IMR-90 (cell line): ENCODE results near the gene ANKFN1. TPM values are rescaled to one million over a fixed set of nuclear protein-coding genes. Genes with fewer than 3 reads are reported as not detected.

Experiments used
- ATAC-seq: fragments of 200-7000 bp; cut with Tn5 transposase; 2 replicates; pipeline ENCODE4 v1.9.1; 2020; ENCODE audit warnings: low read depth, mild to moderate bottlenecking, moderate library complexity
- BruUV-seq: library from RNA; stranded (reverse); fragments of 400-500 nt; replicated peaks from 2 replicates; lab custom pipeline; 2021; lab: Mats Ljungman, UMichigan
- CTCF ChIA-PET: fragments of 300-600 bp; formaldehyde crosslinking; extraction: SDS; loops from one replicate; lab custom pipeline; 2021; ENCODE audit warnings: antibody characterized with exemption; lab: Yijun Ruan, JAX
- POLR2A ChIA-PET: fragments of 300-600 bp; sonication (Branson Sonifier 250); formaldehyde crosslinking; loops from one replicate; lab custom pipeline; 2022; ENCODE audit warnings: antibody characterized with exemption; ENCODE audit not compliant: unreplicated experiment; lab: Charles Lee
- DNase-seq: peaks from one replicate; pipeline ENCODE4 v3.0.0; 2013
- H2AFZ ChIP-seq: replicated peaks from 2 replicates; pipeline ENCODE3; 2013; ENCODE audit warnings: low read length, mild to moderate bottlenecking; ENCODE audit not compliant: poor library complexity
- H2AK5ac ChIP-seq: 2 replicates; pipeline ENCODE4 v1.6.1; 2013; ENCODE audit warnings: low read depth, low read length, inconsistent platforms
- H2AK9ac ChIP-seq: replicated peaks from 2 replicates; pipeline ENCODE3; 2013; ENCODE audit warnings: mild to moderate bottlenecking, low read depth, low read length, moderate library complexity; ENCODE audit not compliant: poor library complexity
- H2BK120ac ChIP-seq: 2 replicates; pipeline ENCODE4 v1.6.1; 2013; ENCODE audit warnings: low read depth, low read length, inconsistent platforms
- H2BK15ac ChIP-seq: 3 replicates; pipeline ENCODE4 v1.6.1; 2013; ENCODE audit warnings: low read depth, low read length, inconsistent platforms
- H2BK20ac ChIP-seq: 2 replicates; pipeline ENCODE4 v1.6.1; 2013; ENCODE audit warnings: low read depth, mild to moderate bottlenecking, inconsistent platforms, low read length, moderate library complexity
- H2BK5ac ChIP-seq: 2 replicates; pipeline ENCODE4 v1.6.1; 2013; ENCODE audit warnings: mild to moderate bottlenecking, low read depth, low read length, inconsistent platforms; ENCODE audit not compliant: poor library complexity, severe bottlenecking
- H3K14ac ChIP-seq: replicated peaks from 2 replicates; pipeline ENCODE4 v1.6.1; 2013; ENCODE audit warnings: low read depth, low read length, inconsistent platforms
- H3K18ac ChIP-seq: 2 replicates; pipeline ENCODE4 v1.6.1; 2013; ENCODE audit warnings: low read depth, low read length, control low read depth
- H3K23ac ChIP-seq: 2 replicates; pipeline ENCODE4 v1.6.1; 2013; ENCODE audit warnings: low read depth, low read length, inconsistent platforms
- H3K27ac ChIP-seq: 2 replicates; pipeline ENCODE4 v1.5.1; 2013; ENCODE audit warnings: mild to moderate bottlenecking, control low read depth, low read length; ENCODE audit not compliant: insufficient read depth
- H3K27me3 ChIP-seq: 2 replicates; pipeline ENCODE4 v1.6.1; 2013; ENCODE audit warnings: low read length; ENCODE audit not compliant: control insufficient read depth, insufficient read depth
- H3K36me3 ChIP-seq: 2 replicates; pipeline ENCODE4 v1.6.1; 2013; ENCODE audit warnings: low read length, mixed read lengths; ENCODE audit not compliant: control insufficient read depth, insufficient read depth
- H3K4ac ChIP-seq: 2 replicates; pipeline ENCODE4 v1.6.1; 2013; ENCODE audit warnings: low read depth, low read length, inconsistent platforms
- H3K4me1 ChIP-seq: 2 replicates; pipeline ENCODE4 v1.6.1; 2013; ENCODE audit warnings: low read length, mixed read lengths; ENCODE audit not compliant: control insufficient read depth, insufficient read depth
- H3K4me2 ChIP-seq: 2 replicates; pipeline ENCODE4 v1.6.1; 2013; ENCODE audit warnings: low read depth, mild to moderate bottlenecking, control low read depth, low read length, moderate library complexity
- H3K4me3 ChIP-seq: 2 replicates; pipeline ENCODE4 v1.5.1; 2013; ENCODE audit warnings: low read depth, mild to moderate bottlenecking, control low read depth, low read length, moderate library complexity; ENCODE audit not compliant: insufficient read depth
- H3K56ac ChIP-seq: 2 replicates; pipeline ENCODE4 v1.6.1; 2013; ENCODE audit warnings: low read length, inconsistent platforms; ENCODE audit not compliant: insufficient read depth; ENCODE audit errors: extremely low read depth
- H3K79me1 ChIP-seq, 2 experiments: 2 replicates each; pipeline ENCODE4 v1.6.1; 2013; ENCODE audit warnings: low read length in 2 of 2, inconsistent platforms in 1 of 2, low read depth in 1 of 2
- H3K9ac ChIP-seq: 2 replicates; pipeline ENCODE4 v1.6.1; 2013; ENCODE audit warnings: low read depth, low read length, control low read depth
- H3K9me1 ChIP-seq: 2 replicates; pipeline ENCODE4 v1.6.1; 2013; ENCODE audit warnings: low read length, inconsistent platforms; ENCODE audit not compliant: insufficient read depth
- H3K9me3 ChIP-seq: 2 replicates; pipeline ENCODE4 v1.6.1; 2013; ENCODE audit warnings: low read length; ENCODE audit not compliant: control insufficient read depth, insufficient read depth
- H4K20me1 ChIP-seq: 2 replicates; pipeline ENCODE4 v1.6.1; 2013; ENCODE audit warnings: low read length, inconsistent platforms; ENCODE audit not compliant: insufficient read depth
- H4K5ac ChIP-seq: 2 replicates; pipeline ENCODE4 v1.6.1; 2013; ENCODE audit warnings: mild to moderate bottlenecking, low read depth, low read length, control low read depth
- H4K8ac ChIP-seq, 2 experiments: 2 replicates each; pipeline ENCODE4 v1.6.1; 2013; ENCODE audit warnings: low read depth in 2 of 2, low read length in 2 of 2, control low read depth in 1 of 2, inconsistent platforms in 1 of 2
- H4K91ac ChIP-seq: 2 replicates; pipeline ENCODE4 v1.6.1; 2013; ENCODE audit warnings: low read depth, low read length, inconsistent platforms; ENCODE audit not compliant: insufficient read depth
- BHLHE40 ChIP-seq: fragments of 150-350 bp; IDR thresholded peaks from 2 replicates; pipeline ENCODE4 v1.6.1; 2016; ENCODE audit warnings: mild to moderate bottlenecking, low read depth, low read length
- CEBPB ChIP-seq: IDR thresholded peaks from 2 replicates; pipeline ENCODE4 v1.6.1; 2012; ENCODE audit warnings: low read depth, low read length, improper control_type of control experiment
- FOS ChIP-seq: fragments of 150-350 bp; IDR thresholded peaks from 2 replicates; pipeline ENCODE4 v1.6.1; 2016; ENCODE audit warnings: low read depth, low read length
- MAFK ChIP-seq: IDR thresholded peaks from 2 replicates; pipeline ENCODE4 v1.6.1; 2012; ENCODE audit warnings: low read depth, low read length, improper control_type of control experiment
- MAZ ChIP-seq: IDR thresholded peaks from 2 replicates; pipeline ENCODE4 v1.6.1; 2012; ENCODE audit warnings: low read depth, mild to moderate bottlenecking, low read length, improper control_type of control experiment, moderate library complexity, borderline replicate concordance
- MXI1 ChIP-seq: IDR thresholded peaks from 2 replicates; pipeline ENCODE4 v1.6.1; 2012; ENCODE audit warnings: low read depth, mild to moderate bottlenecking, low read length, moderate library complexity, borderline replicate concordance
- NFE2L2 ChIP-seq: fragments of 150-350 bp; IDR thresholded peaks from 2 replicates; pipeline ENCODE4 v1.6.1; 2016; ENCODE audit warnings: low read depth, mild to moderate bottlenecking, low read length
- RAD21 ChIP-seq: IDR thresholded peaks from 2 replicates; pipeline ENCODE4 v1.6.1; 2012; ENCODE audit warnings: low read length, improper control_type of control experiment
- RCOR1 ChIP-seq: IDR thresholded peaks from 2 replicates; pipeline ENCODE4 v1.6.1; 2012; ENCODE audit warnings: mild to moderate bottlenecking, low read length, improper control_type of control experiment; ENCODE audit not compliant: insufficient replicate concordance
- SMC3 ChIP-seq: fragments of 150-350 bp; IDR thresholded peaks from 2 replicates; pipeline ENCODE4 v1.6.1; 2016; ENCODE audit warnings: low read depth, mild to moderate bottlenecking, antibody characterized with exemption, low read length, moderate library complexity
- dilution Hi-C: fragments of 300-500 bp; cut with HindIII; formaldehyde crosslinking; loops from one replicate; pipeline ENCODE4 v1.14.3; 2018; ENCODE audit warnings: low sequenced_read_pairs; ENCODE audit not compliant: unreplicated experiment
- in situ Hi-C: fragments of 300-500 bp; cut with MboI; formaldehyde crosslinking; loops from 3 replicates; pipeline ENCODE4 v1.14.3; 2019; ENCODE audit warnings: low sequenced_read_pairs, inconsistent platforms, mixed read lengths
- intact Hi-C: fragments of 100-400 bp; cut with micrococcal nuclease; formaldehyde crosslinking; loops from 2 replicates; pipeline ENCODE4 v1.10.0; 2022
- polyA plus RNA-seq, 3 experiments: library from polyadenylated mRNA; depleted of rRNA; stranded (reverse); fragments of >200 nt; gene quantifications; 2 replicates each; pipeline ENCODE4 v1.2.3, GENCODE V29; 2012; ENCODE audit warnings: low replicate concordance in 1 of 3
- total RNA-seq: library from RNA; depleted of rRNA; stranded (reverse); fragments of >200 nt; gene quantifications from 2 replicates; pipeline ENCODE4 v1.2.3, GENCODE V29; 2012
- TF ChIP-seq, protein P1 (sequence below): fragments of 150-350 bp; IDR thresholded peaks from 2 replicates; pipeline ENCODE4 v1.6.1; 2017; ENCODE audit warnings: mild to moderate bottlenecking, antibody characterized with exemption, low read length, low read depth
- TF ChIP-seq, protein P2 (sequence below): fragments of 150-350 bp; IDR thresholded peaks from 2 replicates; pipeline ENCODE4 v1.6.1; 2016; ENCODE audit warnings: low read depth, mild to moderate bottlenecking, low read length, moderate library complexity, borderline replicate concordance

Gene ANKFN1
- total and polyA plus RNA-seq, 2 of the 4 experiments (the other 2 are of a cell fraction), result not detected

DNA sequence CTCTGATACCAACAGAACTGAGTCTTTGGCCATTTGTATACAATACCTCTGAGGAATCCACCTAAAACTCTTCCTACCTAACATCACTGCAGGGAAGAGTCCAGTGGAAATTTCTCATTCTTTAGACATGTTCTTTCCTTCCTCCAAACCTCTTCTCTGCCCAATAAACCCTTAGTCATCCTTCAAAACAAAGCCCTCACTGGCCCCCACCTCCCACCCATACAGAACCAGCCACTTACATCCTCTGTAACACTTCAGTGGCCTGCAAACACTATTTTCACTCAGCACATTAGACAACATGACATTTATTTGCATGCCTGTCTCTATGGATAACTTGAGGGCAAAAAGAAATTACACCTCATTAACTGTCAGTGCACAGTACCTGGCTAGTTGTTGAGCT is 239.9 kb downstream of the ANKFN1 start:
- Histone ChIP-seq H3K36me3 (no peaks in the 10 kb centered on the region), H3K23ac (no peak overlapping the region), H3K9ac (no peak overlapping the region), H3K14ac (no peak overlapping the region), H3K4me1 (no peaks in the 10 kb centered on the region), H3K27ac (no peak overlapping the region), H4K91ac (no peak overlapping the region), H2BK20ac (no peak overlapping the region), H2AK5ac (no peak overlapping the region), H3K18ac (no peak overlapping the region), H2BK120ac (no peak overlapping the region), H2BK5ac (no peak overlapping the region), H2BK15ac (no peak overlapping the region), H3K27me3 (no peaks in the 10 kb centered on the region), H3K56ac (no peak overlapping the region), H4K8ac (no peak overlapping the region), H3K79me1 (no peaks in the 10 kb centered on the region), H3K4ac (no peak overlapping the region), H3K9me1 (no peaks in the 10 kb centered on the region), H2AFZ (no peak overlapping the region), H2AK9ac (no peak overlapping the region), H3K4me3 (no peak overlapping the region), H4K5ac (no peak overlapping the region), H4K20me1 (no peaks in the 10 kb centered on the region), H3K4me2 (no peak overlapping the region), H3K9me3 (no peaks in the 10 kb centered on the region)
- TF ChIP-seq, protein P1, sequence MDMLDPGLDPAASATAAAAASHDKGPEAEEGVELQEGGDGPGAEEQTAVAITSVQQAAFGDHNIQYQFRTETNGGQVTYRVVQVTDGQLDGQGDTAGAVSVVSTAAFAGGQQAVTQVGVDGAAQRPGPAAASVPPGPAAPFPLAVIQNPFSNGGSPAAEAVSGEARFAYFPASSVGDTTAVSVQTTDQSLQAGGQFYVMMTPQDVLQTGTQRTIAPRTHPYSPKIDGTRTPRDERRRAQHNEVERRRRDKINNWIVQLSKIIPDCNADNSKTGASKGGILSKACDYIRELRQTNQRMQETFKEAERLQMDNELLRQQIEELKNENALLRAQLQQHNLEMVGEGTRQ, result no peak
- no peak for TF ChIP-seq MAFK
- no peak for TF ChIP-seq BHLHE40
- TF ChIP-seq SMC3, result no peak
- TF ChIP-seq NFE2L2, result no peak
- no peak for TF ChIP-seq RCOR1
- TF ChIP-seq, protein P2, sequence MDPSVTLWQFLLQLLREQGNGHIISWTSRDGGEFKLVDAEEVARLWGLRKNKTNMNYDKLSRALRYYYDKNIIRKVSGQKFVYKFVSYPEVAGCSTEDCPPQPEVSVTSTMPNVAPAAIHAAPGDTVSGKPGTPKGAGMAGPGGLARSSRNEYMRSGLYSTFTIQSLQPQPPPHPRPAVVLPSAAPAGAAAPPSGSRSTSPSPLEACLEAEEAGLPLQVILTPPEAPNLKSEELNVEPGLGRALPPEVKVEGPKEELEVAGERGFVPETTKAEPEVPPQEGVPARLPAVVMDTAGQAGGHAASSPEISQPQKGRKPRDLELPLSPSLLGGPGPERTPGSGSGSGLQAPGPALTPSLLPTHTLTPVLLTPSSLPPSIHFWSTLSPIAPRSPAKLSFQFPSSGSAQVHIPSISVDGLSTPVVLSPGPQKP, result no peak
- TF ChIP-seq MAZ, result no peak
- no peak for TF ChIP-seq MXI1
- TF ChIP-seq CEBPB, result no peak
- no peak for TF ChIP-seq FOS
- TF ChIP-seq RAD21, result no peak
- intact Hi-C loops (no loop called here), in situ Hi-C loops (no loop called here), dilution Hi-C loops (no loop called here)
- CTCF ChIA-PET, result no interaction called here
- DNase-seq (no peak), ATAC-seq (no peak)
- no TSS peak for BruUV-seq
- POLR2A ChIA-PET, result no interaction called here
